ENCODE measurements around the gene RPS16. TPM values are rescaled to one million over a fixed set of nuclear protein-coding genes. Genes with fewer than 3 reads are reported as not detected.

The RPS16 gene
- total RNA-seq, 4 donors from 2014 or later, result 1,316 to 2,441 (median 1,971) TPM

DNA sequence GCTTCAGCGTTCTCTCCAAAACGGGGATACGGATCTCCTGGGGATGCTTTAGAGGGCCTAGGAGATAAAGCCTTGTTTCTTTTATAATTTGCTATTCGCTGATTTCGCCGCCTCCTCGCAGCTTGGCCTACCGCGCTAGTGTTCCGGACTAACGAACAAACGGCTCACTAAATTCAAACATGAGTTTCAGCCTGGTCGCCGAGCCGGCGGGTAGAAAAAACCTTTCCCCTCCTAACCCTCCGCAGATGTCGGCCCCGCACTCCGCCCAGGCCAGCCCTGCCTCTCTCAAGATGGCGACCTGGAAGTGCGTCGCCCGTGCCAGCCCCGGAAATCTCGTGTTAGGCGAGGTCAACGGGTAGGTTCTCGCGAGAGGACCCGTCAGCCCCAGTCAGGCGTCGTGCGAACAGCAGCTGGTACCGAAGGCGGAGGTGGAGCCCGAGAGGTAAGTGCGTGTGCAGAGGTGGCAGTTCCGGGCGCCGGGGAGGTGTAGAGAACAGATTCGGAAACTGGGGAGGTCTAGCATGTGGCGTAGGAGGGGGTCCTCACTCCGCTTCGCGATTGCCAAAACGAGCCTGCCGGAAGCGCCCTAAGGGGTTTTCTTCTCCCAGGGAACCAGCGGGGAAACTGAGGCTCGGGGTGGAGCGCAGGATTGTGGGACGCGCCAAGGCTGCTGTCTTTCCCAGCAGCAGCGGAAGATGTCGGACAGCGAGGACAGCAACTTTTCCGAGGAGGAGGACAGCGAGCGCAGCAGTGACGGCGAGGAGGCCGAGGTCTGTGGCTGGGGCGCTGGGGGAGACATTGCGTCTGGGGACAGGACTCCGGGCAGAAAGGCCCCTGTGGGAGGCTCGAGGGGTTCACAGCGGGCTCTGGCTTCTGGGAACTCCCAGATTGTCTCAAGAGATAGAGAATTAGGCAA, 9.7 kb upstream of the RPS16 start, which contains the start of gene SUPT5H:
Gene SUPT5H, plus strand, starts transcription at position 387 of the 916 bp plus-strand sequence. Its CDS starts 309 bp downstream, at position 696.
- H3K27ac ChIP-seq (replicated peaks in 1 of 4), result peak within 1 kb of the TSS; percentile 91 to 96 (median 94)
- no peak for TF ChIP-seq EP300 (IDR thresholded peaks at IDR 0.05)
- TF ChIP-seq, protein P1, sequence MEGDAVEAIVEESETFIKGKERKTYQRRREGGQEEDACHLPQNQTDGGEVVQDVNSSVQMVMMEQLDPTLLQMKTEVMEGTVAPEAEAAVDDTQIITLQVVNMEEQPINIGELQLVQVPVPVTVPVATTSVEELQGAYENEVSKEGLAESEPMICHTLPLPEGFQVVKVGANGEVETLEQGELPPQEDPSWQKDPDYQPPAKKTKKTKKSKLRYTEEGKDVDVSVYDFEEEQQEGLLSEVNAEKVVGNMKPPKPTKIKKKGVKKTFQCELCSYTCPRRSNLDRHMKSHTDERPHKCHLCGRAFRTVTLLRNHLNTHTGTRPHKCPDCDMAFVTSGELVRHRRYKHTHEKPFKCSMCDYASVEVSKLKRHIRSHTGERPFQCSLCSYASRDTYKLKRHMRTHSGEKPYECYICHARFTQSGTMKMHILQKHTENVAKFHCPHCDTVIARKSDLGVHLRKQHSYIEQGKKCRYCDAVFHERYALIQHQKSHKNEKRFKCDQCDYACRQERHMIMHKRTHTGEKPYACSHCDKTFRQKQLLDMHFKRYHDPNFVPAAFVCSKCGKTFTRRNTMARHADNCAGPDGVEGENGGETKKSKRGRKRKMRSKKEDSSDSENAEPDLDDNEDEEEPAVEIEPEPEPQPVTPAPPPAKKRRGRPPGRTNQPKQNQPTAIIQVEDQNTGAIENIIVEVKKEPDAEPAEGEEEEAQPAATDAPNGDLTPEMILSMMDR (IDR thresholded peaks at IDR 0.05), result no peak
- TF ChIP-seq POLR2A (IDR thresholded peaks at IDR 0.05; ENCODE audit: low read depth), result peak; percentile 89
- peak; percentile 99 to 100 for TF ChIP-seq POLR2AphosphoS5 (IDR thresholded peaks at IDR 0.05)
- peak; percentile 99 for DNase-seq (ENCODE audit: extremely low spot score)
- H3K27me3 ChIP-seq, result no peaks in the 10 kb centered on the region
- intact Hi-C loops (cut with DNase I), result loop anchor here (2.0 to 5.0 kb wide), 2 partner anchors 33 to 87 kb away; partner anchors contain the start of genes EID2B and PLEKHG2
- peaks cover 0 to 23% (median 8%) of the 10 kb centered on the region in 4 donors for H3K36me3 ChIP-seq
- under 1% methylated on average over 43 of the region's 68 CpGs for WGBS
- H3K4me1 ChIP-seq, result peaks cover 43 to 63% (median 60%) of the 10 kb centered on the region in 4 donors
- H3K4me3 ChIP-seq, result peak within 1 kb of the TSS; percentile 73 to 96 (median 90)
- no peaks in the 10 kb centered on the region for H3K9me3 ChIP-seq

DNA sequence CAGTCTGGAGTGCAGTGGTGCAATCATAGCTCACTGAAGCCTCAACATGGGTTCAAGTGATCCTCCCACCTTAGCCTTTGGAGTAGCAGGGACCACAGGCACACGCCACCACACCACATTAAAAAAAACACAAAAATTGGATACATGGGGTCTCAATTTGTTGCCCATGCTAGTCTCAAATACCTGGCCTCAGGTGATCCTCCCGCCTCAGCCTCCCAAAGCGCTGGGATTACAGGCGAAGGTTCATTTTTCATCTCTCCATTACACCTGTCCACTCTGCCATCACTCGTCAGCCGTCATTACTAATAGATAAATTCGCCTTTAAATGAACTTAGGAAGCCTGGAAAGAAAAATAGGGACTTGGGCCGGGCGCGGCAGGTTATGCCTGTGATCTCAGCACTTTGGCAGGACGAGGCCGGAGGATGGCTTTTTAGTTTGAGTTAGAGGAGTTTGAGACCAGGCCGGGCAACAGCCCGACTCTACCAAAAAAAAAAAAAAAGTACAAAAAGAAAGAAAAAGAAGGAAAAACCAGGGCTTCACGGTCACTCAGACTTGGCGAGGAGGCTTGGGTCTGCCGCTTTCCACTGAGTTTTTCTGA, 8.9 kb upstream of the RPS16 start:
- WGBS, result 4% methylated on average over 17 of the region's 17 CpGs
- H3K27me3 ChIP-seq, result no peaks in the 10 kb centered on the region
- peaks cover 39 to 62% (median 57%) of the 10 kb centered on the region in 4 donors for H3K4me1 ChIP-seq
- TF ChIP-seq POLR2A (IDR thresholded peaks at IDR 0.05; ENCODE audit: low read depth), result no peak
- TF ChIP-seq, protein P1 (IDR thresholded peaks at IDR 0.05), result no peak
- no peak for DNase-seq (ENCODE audit: extremely low spot score)
- no peaks in the 10 kb centered on the region for H3K9me3 ChIP-seq
- intact Hi-C loops (cut with DNase I), result loop anchor here (2.0 to 5.0 kb wide), 2 partner anchors 32 to 88 kb away; partner anchors contain the start of genes EID2B and PLEKHG2
- peak overlapping the region; percentile 91 to 96 (median 94) for H3K27ac ChIP-seq (replicated peaks in 1 of 4)
- peaks cover 0 to 20% (median 8%) of the 10 kb centered on the region in 4 donors for H3K36me3 ChIP-seq
- peak overlapping the region; percentile 73 to 96 (median 90) for H3K4me3 ChIP-seq

GRCh38 chr19:39438270-39438934, 2.7 kb upstream of the RPS16 start:
- no peak overlapping the region for H3K27ac ChIP-seq (replicated peaks in 1 of 4)
- 86% methylated on average over 9 of the region's 9 CpGs for WGBS
- peaks cover 6 to 16% (median 16%) of the 10 kb centered on the region in 4 donors for H3K36me3 ChIP-seq
- H3K9me3 ChIP-seq, result no peaks in the 10 kb centered on the region
- H3K27me3 ChIP-seq, result no peaks in the 10 kb centered on the region
- H3K4me3 ChIP-seq, result no peak overlapping the region
- intact Hi-C loops (cut with DNase I), result no loop called here
- TF ChIP-seq POLR2A (IDR thresholded peaks at IDR 0.05; ENCODE audit: low read depth), result no peak
- TF ChIP-seq, protein P1 (IDR thresholded peaks at IDR 0.05), result no peak
- no peak for TF ChIP-seq POLR2AphosphoS5 (IDR thresholded peaks at IDR 0.05)
- TF ChIP-seq EP300 (IDR thresholded peaks at IDR 0.05), result no peak
- peaks cover 25 to 41% (median 37%) of the 10 kb centered on the region in 4 donors for H3K4me1 ChIP-seq
- no peak for DNase-seq (ENCODE audit: extremely low spot score)

DNA sequence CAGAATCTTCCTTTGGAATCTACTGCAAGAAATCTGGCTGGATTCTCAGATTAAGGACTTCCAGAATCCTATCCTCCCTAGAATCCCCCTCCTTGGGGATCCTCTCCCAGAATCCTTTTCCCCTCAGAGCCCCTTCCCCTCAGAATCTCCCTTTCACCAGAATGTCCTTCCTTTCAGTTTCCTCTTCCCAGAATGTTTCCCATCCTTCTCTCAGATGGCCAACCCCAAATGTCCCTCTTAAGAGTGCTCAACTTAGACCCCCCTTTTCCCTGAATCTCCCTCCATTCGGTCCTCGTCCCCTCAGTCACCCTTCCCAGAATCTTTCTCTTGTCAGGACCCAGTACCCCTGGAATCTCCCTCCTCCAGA, 584 bp upstream of the RPS16 start:
- intact Hi-C loops (cut with DNase I), result no loop called here
- H3K4me3 ChIP-seq, result peak overlapping the region; percentile 76 to 84 (median 82)
- no peaks in the 10 kb centered on the region for H3K27me3 ChIP-seq
- 2% methylated on average over 2 of the region's 2 CpGs for WGBS
- peak overlapping the region; percentile 78 to 95 (median 84) for H3K27ac ChIP-seq (replicated peaks in 1 of 4)
- no peak for DNase-seq (ENCODE audit: extremely low spot score)
- TF ChIP-seq EP300 (IDR thresholded peaks at IDR 0.05) (no peak), POLR2A (IDR thresholded peaks at IDR 0.05; ENCODE audit: low read depth) (no peak), POLR2AphosphoS5 (IDR thresholded peaks at IDR 0.05) (no peak)
- TF ChIP-seq, protein P1 (IDR thresholded peaks at IDR 0.05), result no peak
- H3K4me1 ChIP-seq, result peaks cover 25 to 44% (median 39%) of the 10 kb centered on the region in 4 donors
- peaks cover 26 to 37% (median 36%) of the 10 kb centered on the region in 4 donors for H3K36me3 ChIP-seq
- H3K9me3 ChIP-seq, result no peaks in the 10 kb centered on the region

All from esophagus muscularis mucosa (tissue), 4 donors.